CD1c-positive myeloid dendritic cell (primary cell): ENCODE data around the gene ZNF777.
"Not testable (repeated sequence)": the region's sequence is repeated elsewhere in the genome, so short reads cannot be mapped to it uniquely, and the experiment has no call there.

Experiments used
- DNase-seq: peaks from one replicate; pipeline ENCODE4 v3.0.0-alpha.2; 2016; ENCODE audit errors: extremely low spot score

Gene ZNF777

DNA sequence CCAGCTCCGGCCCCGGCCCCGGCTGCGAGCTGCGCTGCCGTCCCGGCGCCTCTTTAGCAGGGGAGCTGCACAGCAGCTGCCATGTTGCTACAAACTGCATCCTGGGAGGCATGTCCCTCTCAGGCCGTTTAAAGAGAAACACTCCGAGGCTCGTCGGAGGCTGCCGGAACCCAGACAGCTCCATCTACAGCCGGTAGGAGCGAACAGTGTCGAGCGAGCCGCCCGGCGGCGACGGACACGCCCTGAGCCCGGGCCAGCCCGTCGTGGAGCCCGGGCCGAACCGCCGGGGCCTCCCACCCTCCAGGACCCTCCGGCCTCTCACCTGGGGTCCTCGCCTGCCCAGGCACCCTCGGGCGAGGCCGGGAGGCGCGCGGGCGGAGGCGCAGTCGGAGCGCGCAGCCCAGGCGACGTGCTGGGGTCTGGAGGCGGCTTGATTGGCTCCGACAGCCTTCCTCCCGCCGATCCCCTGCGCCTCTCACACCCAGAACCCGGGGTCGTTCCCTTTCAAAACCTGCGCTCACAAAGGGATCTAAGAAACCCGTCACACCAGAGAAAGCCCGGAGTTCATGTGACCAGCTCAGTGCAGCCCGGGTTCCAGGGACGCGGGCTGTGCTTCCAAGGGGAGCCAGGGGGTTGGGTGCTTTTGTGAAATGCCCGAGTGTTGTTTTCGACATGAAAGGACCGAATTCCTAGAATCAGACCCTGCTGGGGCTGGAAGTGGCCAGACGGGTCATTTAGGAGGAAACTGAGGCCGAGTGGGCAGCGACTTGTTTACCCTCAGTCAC lies at the start of gene ZNF777:
Gene ZNF777, minus strand, starts transcription at position 570 of the 785 bp plus-strand sequence. CDS start 5,040 bp downstream, outside the sequence.
- DNase-seq, result peak; percentile 90

DNA sequence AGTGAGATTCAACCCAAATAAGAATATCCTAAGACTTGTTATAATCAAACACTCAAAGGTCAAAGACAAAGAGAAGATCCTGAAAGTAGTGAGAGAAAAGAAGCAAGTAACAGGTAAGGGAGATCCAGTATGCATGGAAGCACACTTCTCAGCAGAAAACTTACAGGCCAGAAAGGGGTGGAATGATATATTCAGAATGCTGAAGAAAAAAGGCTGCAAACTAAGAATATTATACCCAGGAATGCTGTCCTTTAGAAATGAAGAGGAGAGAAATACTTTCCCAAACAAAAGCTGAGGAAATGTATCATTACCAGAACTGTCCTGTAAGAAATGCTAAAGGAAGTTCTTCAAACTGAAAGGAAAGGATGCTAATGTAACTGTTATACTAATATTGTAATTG lies 49.4 kb upstream of the ZNF777 start:
- DNase-seq, result no peak

DNA sequence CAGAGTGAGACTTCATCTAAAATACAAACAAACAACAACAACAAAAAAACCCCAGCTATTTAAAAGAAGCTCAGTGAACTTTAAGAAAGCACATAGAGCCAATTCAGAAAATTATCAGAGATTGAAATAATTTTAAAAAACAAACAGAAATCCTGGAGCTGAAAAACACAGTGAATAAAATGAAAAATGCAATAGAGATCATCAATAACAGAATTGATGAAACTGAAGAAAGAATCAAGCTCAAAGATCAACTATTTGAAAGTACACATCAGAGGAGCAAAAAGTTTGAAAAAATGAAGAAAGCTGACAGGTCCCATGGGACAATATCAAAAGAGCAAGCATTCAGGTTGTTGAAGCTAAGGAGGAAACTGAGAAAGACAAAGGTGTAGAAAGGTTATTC lies 48.9 kb upstream of the ZNF777 start:
- no peak for DNase-seq

DNA sequence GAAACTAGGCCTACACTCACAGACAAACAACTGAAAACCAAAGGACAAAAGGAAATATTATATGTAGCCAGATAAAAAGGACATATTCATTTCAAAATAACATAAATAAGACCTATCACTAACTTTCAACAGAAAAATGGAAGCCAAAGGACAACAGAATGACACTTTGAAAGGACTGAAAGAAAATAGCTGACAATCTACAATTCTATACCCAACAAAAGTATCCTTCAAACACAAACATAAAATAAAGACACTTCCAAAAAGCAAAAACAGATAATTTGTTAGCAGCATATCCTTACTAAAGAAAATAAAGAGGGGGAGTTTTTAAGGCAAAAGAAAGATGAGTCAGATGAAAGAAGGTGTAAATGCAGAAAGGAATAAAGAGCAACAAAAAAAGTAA lies 44.7 kb upstream of the ZNF777 start:
- DNase-seq, result no peak

GRCh38 chr7:149501651-149502050 lies 40.8 kb upstream of the ZNF777 start:
- DNase-seq, result no peak

- DNase-seq, result no peak
Measured at GRCh38 chr7:149500910-149501309, 40.0 kb upstream of the ZNF777 start.

DNA sequence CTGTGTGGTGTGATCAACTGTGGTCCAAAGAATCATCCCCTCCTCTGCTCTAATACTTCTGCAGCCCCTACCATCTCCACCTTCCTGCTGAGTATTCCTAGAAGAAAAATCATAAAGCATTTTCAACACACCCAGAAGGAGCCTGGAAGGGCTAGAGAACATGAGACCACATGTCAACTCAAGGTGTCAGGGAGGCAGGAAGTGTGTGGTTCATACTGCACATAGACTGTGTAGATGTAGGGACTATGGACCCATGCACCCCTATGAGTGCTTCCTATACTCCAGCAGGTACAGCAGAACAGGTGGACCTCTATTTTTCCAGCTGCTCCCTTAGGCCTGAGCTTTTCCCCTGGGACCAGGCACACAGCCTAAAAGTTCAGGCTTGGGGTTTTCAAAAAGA lies 39.3 kb upstream of the ZNF777 start:
- no peak for DNase-seq

DNA sequence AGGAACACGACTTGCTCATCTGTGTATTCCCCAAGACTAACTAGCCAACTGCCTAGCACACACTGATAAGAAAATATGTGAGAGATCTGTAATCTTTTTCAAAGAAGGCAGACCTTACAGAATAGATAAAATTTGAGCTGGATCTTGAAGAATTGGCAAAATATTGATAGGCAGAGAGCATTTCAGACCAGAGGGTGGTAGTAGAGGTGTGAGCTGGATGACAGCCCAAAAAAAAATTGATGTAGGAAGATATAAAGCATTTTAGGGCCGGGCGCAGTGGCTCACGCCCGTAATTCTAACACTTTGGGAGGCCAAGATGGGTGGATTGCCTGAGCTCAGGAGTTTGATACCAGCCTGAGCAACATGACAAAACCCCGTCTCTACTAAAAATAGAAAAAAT lies 37.9 kb upstream of the ZNF777 start:
- DNase-seq, result no peak

DNA sequence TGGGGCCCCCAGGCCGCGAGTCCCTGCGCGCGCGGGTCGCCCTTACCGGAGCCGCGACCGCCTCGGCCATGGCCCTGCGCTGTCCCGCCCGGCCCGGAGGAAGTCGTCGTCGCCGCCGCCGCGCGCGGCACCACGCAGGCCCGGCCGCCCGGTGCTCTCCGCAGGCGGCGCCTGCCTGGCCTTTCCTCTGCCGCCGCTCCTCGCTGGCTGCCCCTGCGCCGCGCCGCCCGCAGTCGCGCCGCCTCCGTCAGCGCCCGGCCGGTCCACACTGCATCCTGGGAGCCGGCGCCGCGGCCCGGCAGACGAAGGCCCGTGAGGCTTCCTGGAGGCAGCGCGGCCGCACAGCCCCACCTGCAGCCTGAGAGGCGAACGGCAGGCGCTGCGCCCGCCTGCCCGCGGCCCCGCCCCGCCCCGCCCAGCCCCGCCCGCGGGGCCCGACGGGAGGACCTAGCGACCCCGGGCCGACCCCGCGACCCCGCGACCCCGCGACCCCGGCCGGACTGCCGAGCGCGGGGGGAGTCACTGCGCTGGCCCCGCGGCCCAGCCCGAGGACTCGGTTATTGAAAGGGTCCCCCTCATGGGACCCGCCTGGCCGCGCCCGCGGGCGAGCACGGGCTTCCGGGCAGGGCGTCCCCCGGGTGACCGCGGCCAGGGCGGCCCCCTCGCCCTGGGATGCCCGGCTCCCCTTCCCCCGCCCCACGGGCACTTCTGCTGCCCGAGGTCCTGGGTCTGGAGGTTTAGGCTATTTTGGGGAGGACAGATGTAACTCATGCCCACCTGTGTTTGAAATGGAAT lies 36.8 kb upstream of the ZNF777 start, which contains the start of gene ZNF746:
Gene ZNF746, minus strand, starts transcription at position 343 of the 795 bp plus-strand sequence. Its CDS starts 273 bp downstream, at position 70.
- DNase-seq, result peak; percentile 93

DNA sequence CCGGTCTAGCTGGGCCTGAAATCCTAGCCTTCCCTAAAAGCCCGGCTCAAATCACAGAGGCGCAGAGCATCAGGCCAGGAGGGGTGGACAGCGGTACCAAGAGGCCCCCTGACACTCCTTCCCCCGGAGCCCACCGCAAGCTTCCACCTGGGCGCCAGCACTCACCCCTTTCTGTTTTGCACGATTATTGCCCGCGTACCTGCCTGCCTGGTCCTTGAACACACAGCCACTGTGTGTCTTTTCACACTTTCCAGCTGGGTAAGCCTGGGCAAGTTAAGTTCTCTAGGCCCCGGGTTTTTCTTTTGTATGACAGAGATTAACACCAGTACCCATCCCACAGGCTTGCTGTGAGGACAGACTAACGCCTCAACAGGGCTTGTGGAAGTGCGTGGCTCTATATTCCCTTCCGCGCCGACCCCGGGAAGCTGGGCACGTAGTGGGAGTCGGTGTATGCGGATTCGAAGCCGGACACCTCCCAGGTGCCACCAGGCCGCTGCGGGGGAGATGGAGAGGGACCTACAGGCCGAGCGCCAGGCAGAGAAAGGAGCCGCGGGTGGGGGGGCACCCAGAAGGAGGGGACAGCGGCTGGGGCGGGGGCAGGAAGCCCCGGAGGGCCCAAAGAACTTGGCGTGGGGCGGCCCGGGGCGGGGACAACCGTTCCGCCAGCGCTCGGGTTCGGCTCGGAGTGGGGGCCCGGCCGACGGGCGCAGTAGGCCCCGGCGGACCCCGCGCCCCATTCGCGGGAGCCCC lies 36.0 kb upstream of the ZNF777 start:
- peak; percentile 16 for DNase-seq

GRCh38 chr7:149495785-149496641 lies 35.2 kb upstream of the ZNF777 start:
- DNase-seq, result peak; percentile 4

GRCh38 chr7:149494738-149495368 lies 34.0 kb upstream of the ZNF777 start:
- DNase-seq, result peak; percentile 83

DNA sequence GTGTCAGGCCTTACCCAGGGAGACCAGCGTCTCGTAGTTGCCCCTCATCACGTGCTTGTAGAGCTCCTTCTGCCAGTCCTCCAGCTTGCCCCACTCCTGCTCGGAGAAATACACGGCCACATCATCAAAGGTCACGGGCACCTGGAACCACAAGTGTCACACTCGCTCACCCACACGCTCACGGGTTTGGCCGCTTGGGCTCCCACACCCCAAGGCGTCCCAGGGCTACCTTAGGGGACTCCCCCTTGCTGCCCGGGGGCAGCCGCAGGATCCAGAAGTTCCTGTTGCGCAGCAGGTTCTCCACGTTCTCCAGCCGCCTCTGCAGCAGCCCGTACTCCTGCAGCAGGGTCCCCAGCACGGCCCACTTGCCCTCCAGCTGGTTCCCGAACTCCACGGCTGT lies 33.1 kb upstream of the ZNF777 start:
- not testable (repeated sequence) for DNase-seq

GRCh38 chr7:149493366-149493765 lies 32.5 kb upstream of the ZNF777 start:
- DNase-seq, result no peak

DNA sequence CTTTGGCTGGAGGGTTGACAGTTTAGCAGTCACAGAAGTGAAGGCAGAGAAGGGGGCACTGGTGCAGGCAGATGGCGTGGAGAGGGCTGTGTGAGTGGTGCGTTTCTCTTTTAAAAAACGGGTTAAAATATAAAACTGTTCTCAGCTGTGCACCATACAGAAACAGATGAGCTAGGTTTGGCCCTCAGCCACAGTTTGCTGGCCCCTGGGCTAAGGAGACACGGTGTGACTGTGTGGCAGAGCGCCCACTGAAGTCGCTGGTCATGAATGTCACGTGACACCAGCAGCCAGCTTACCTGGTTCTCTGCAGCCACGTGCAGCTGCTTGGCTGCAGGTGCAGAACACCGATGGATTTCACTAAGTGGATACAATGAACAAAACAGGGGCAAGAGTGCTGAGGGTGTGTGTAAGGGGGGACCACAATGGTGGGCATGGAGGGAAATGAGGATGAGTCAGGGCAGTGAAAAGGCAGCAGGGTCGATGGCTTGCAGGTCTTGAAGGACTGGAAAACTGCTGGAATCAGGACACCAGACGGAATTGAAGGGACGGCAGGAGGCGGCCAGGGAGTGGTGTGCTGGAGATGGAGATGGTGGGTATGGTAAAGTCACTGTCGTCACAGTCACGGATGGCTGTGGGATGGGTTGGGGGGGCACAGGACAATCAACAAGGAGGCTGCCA lies 29.4 kb upstream of the ZNF777 start:
- DNase-seq, result no peak

DNA sequence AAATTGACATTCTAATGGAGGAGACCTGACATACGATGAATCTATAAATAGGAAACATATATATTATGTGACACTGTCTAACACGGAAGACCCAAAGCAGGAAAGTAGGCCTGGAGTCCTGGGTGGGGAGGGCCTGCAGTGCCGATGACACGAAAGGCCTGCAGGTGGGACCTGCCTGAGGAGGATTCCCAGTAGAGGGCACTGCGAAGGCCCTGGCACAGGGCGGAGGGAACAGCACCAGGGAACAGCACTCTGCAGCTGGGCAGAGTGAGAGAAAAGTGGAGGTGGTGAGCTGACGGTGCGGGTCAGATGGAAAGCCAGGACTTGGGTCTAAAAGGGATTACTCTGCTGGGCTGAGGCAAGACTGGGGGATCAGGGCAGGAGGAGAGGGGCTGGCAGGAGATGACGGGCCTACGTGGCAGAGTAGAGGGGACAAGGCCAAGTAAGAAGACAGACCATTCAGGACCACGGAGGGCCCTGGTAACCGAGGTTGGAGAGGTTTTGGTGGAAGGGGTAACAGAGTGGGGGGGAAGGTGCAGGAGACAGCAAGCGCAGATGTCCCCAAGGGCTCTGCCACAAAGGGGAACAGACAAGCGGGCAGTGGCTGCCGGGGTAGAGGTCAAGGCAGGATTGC lies 28.6 kb upstream of the ZNF777 start:
- DNase-seq, result no peak

GRCh38 chr7:149479568-149479967 lies 18.7 kb upstream of the ZNF777 start:
- DNase-seq, result no peak

GRCh38 chr7:149478754-149479153 lies 17.9 kb upstream of the ZNF777 start:
- DNase-seq, result no peak
